Stomach (tissue), 4 donors: Measurements from ENCODE around the gene YIPF5.

ENCODE experiments used
- CTCF ChIP-seq, 7 experiments: fragments of 450-650 bp in 4 of 7; fragments of 200-600 bp in 3 of 7; sonication (generic) in 3 of 7; IDR thresholded peaks; one replicate each; pipeline ENCODE4 v1.5.1; 2016 to 2019; ENCODE audit warnings: antibody characterized with exemption in 7 of 7, control low read depth in 2 of 7, mild to moderate bottlenecking in 1 of 7
- EP300 ChIP-seq: sonication (generic); formaldehyde crosslinking; IDR thresholded peaks from one replicate; pipeline ENCODE4 v1.6.1; 2017; ENCODE audit warnings: antibody characterized with exemption
- POLR2A ChIP-seq, 4 donors: fragments of 450-650 bp; IDR thresholded peaks; one replicate each; pipeline ENCODE4 v1.6.1; 2016; ENCODE audit warnings: antibody characterized with exemption in 4 of 4, control low read depth in 2 of 4, mild to moderate bottlenecking in 1 of 4, moderate library complexity in 1 of 4

- TF ChIP-seq CTCF (IDR thresholded peaks at IDR 0.05) (no peak), POLR2A (IDR thresholded peaks at IDR 0.05) (no peak), EP300 (no peak)
Observed at GRCh38 chr5:144194144-144194543, 23.7 kb upstream of the YIPF5 start.
